UCSD-AML1 (cell line): ENCODE results near the gene PLA2G2E.
"Not testable (repeated sequence)": the region's sequence is repeated elsewhere in the genome, so short reads cannot be mapped to it uniquely, and the experiment has no call there.

Experiments
- DNase-seq: peaks from one replicate; lab custom pipeline; 2025; ENCODE audit not compliant: unreplicated experiment; lab: John Stamatoyannopoulos, UW

PLA2G2E gene

DNA sequence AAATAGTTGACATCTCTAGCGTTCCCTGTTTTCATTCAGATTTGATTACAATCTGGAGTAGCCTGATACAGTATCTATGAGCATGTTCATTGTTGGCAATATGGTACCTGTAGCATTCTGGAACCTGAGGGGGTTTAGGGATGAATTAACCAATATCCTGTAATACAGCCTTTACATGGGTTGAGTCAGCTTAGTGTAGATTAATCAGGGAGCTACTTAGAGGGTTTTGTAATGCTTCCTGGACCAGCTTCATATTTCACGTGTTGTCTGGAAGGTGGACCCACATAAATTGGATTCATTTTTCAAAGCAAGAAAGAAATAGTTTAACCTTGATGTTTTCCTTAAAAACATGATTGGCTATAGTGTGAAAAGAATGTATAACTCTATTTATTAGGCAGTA, 37.6 kb downstream of the PLA2G2E start:
- DNase-seq = no peak

DNA sequence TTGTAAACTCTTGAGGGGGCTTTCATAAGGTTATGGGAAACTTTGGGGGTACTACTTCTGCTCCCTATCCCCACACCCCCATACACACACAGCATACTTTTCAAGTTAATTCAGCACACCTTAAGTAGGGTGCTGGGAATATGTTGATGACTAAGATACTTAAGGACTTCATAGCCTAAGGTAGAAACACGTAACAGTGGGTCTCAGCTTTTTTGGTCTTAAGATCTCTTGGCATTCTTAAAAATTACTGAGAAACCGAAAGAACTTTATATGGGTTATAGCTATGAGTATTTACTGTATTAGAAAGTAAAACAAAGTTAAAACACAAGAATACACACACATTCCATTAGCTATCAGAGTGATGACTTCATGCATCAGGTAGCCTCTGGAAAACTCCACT, 39.1 kb downstream of the PLA2G2E start:
- DNase-seq = no peak

DNA sequence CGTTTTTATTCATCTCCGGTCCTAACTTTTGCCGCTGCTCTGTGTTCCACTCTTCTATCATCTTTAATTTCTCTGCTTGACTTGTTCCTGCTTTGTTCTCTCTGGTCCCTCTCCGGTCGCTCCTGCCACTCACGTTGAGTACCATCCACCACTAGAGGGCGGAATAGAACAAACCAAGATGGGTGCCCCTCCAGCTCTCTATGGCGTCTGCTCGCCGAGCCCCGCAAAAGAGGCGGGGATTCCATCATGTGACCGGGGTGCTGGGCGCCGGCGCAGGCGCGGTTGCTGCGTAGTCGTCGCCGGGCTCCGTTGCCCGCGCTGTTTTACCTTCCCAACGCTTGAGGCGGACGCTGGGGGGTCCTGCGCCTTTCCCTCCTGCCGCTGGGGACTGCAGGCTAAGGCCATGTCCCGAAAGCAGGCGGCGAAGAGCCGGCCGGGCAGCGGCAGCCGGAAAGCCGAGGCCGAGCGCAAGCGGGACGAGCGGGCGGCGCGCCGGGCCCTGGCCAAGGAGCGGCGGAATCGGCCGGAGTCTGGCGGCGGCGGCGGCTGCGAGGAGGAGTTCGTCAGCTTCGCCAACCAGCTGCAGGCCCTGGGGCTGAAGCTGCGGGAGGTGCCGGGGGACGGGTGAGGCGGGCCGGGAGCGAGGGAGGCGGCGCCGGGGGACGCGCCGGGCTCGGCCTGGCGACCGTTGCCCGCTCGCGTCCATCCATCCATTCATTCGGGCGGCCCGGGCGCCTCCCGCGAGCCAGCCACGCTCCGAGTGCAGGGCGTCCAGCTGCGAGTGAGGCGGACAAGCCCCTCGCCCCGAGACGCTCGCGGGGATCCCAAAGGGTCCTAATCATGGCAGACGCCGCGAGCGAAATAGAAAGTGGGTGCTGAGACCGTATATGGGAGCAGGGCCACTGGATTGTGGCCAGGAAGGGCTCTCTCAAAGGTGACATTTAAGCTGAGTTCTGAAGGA, 41.0 kb downstream of the PLA2G2E start, which contains the start of gene OTUD3:
Gene OTUD3 (plus strand): TSS at position 285 of the 961 bp plus-strand sequence. CDS start 119 bp downstream, at position 404.
- peak; percentile 95 for DNase-seq

DNA sequence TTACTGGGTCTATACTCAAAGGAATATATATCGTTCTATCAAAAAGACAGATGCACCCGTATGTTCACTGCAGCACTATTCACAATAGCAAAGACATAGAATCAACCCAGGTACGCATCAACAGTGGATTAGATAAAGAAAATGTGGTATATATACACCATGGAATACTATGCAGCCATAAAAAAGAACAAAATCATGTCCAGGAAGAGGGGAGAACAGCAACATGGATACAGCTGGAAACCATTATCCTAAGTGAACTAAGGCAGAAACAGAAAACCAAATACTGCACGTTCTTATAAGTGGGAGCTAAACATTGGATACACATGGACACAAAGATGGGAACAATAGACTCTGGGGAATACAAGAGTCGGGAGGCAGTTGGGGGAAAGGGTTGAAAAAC, 42.6 kb downstream of the PLA2G2E start:
- not testable (repeated sequence) for DNase-seq

DNA sequence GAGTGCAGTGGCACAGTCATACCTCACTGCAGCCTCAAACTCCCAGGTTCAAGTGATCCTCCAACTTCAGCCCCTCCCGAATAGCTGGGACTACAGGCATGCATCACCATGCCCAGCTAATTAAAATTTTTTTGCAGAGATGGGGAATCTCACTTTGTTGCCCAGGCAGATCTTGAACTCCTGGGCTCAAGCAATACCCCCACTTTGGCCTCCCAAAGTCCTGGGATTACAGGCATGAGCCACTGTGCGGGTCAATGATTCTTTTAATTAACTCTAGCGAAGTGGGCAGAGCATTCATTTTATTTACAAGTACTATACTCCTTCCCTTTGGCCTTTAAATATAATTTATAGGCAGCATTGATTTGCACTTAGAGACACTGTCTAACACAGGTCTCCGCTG, 43.8 kb downstream of the PLA2G2E start:
- DNase-seq = no peak

DNA sequence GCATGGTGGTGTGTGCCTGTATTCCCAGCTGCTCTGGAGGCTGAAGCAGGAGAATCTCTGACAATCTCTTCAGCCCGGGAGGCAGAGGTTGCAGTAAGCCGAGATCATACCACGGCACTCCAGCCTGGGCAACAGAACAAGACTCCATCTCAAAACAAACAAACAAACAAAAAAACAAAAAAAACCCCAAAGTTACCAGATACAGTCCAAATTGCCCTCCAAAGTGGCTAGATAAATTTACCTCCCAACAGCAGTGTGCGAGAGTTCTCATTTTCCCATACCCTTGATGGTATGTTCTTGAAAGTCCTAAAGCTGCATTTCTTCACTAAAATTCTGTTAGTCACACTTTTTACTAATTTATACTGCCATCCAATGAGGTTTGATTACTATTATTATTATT, 44.2 kb downstream of the PLA2G2E start:
- DNase-seq = no peak

DNA sequence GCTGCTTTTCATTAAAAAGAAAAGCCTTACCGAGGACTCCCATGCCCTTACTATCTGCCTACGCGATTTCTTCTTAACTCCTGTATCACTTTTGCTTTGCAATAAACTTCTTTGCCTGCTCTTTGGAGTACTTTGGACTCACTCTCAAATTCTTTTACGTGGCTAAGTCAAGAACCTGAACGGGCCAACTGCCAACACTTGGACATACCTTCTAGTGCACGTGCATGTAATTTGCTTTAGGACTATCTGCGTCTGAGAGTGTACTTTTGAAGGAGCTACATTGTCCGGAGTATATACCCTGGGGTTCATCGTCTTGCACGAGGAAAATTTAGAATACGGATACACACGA, 44.8 kb downstream of the PLA2G2E start:
- no peak for DNase-seq

DNA sequence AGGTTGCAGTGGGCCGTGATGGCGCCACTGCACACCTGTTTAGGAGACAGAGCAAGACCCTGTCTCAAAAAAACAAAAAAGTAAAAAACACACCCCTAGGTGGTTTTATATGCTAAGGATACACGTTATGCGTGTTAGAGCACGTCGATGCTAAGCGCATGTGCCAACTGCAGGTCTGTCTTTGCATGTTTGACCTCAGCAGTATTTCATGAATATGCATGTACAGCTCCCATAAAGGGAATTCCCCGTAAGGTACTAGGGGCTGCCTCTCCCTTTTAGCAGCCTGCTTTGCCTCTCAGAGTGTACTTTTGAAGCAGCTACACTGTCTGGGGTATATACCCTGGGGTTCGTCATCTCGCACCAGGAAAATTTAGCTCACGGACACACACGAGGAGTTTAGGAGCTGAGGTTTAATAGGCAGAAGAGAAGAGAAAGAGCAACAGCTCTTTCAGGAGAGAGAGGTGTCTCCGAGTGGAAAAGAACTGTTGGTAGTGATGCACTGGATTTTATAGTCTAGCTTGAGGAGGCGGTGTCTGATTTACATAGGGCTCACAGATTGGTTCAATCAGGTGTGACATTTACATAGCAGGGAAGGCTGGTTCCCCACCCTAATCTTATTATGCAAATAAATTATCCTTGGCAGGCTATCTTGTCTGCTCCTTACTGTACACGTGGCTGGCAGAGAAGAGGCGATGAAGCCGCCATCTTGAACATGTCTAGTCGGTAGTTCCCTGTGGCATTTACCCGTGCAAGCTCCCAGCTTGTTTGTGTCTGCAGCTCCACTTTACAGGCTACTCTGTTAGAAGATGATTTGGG, 45.4 kb downstream of the PLA2G2E start:
- no peak for DNase-seq

DNA sequence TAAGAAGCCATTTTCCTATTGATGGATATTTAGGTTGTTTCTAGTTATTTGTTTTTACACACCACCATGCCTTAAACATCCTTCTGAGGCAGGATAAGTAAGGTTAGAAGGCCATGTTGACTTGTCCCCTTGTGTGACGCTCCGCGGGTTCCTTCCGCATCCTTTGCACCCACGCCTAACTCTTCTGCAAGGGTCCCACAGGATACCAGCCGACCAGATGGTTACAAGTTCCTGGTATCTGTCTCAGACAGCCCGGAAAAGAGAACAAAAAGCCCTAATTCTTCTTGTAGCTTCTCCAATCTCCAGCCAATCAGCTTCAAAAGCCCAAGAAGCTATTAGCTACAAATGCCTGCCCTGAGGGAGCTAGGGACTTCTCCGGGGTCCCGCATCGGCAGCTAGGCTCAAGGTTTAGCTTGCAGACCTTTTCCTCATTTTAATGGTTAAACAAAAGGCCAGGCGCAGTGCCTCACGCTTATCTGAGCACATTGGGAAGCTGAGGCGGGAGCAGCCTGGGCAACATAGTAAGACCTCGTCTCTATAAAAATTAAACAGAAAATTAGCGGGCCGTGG, 46.2 kb downstream of the PLA2G2E start:
- no peak for DNase-seq

DNA sequence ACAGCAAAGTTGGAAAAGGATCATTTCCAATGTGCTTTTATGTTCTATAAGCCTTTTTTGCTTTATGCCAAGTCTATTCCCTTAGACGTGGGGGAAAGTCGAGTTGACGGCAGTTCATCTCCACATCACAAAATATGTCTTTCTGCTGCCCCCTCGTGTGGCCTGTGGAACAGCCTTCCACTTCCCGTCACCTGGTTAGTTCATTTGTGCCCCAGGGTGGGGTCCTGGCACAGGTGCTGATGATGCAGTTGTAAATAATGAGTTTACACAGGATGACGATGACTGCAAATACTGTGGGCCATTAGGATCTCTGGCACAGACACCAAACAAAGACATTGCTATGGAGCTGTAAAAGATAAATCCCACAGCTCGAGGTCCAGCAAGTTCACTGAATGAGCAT, 51.2 kb downstream of the PLA2G2E start:
- no peak for DNase-seq
